Right ventricle myocardium inferior (tissue), 1 donor: ENCODE results near the gene BANP. TPM values are rescaled to one million over a fixed set of nuclear protein-coding genes. Genes with fewer than 3 reads are reported as not detected.
"Not testable (repeated sequence)": the region's sequence is repeated elsewhere in the genome, so short reads cannot be mapped to it uniquely, and the experiment has no call there.

Experiments
- ATAC-seq: fragments of 200-7000 bp; cut with Tn5 transposase; one replicate; pipeline ENCODE4 v1.9.1; 2020; ENCODE audit warnings: mild to moderate bottlenecking, moderate library complexity
- DNase-seq: peaks from one replicate; pipeline ENCODE4 v3.0.0; 2021; ENCODE audit errors: missing footprints
- intact Hi-C: fragments of 100-400 bp; cut with DNase I; formaldehyde crosslinking; loops from one replicate; pipeline ENCODE4 v1.11.0; 2022
- total RNA-seq: library from RNA; stranded (reverse); fragmentation: NEBNext Ultra II Directional; extraction: Animal tissue kit (Norgen Biotek cat#: 25700); gene quantifications from one replicate; pipeline ENCODE4 v1.2.1, GENCODE V29; 2021
- donor health status: DM: no; HTN: yes; CAD: no; lungs with severe emphysema.

The BANP gene
- total RNA-seq, 1 donor from 2014 or later: 12.8 TPM

- ATAC-seq, DNase-seq, intact Hi-C loops: not testable (repeated sequence)
Measured at GRCh38 chr16:88019041-88019820, 68.0 kb downstream of the BANP start.

DNA sequence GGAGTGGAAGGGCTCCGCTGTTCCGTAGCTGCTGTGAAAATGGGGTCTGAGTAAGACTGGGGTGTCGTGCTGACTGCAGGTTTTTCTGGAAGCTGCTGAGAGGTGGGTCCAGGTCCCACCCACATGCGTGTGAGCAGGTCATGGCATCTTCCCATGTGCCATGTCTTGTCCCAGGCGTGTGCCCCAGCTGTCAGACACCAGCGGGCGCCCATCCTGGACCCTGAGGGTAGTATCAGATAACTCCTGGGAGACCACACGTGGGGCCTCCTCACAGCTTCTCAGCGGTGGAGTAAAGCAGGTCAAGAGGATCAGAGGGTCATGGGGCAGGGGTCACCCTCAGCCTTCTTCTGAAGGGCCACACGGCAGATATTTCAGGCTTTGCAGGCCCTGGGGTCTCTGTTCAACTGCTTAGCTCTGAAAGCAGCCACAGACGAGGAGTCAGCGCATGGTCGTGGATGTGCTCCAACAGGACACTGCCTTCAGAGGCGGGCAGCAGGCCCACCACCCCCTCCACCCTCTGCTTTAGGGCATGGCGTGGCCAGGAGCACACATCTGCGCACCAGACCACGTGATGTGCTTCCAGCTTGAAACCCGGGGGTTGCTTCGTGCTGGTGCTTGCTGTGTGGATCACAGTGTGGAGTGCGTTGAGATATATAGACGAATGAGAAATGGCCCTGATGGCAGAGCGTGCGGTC is 68.7 kb downstream of the BANP start:
- DNase-seq (peak; percentile 71), ATAC-seq (no peak)
- intact Hi-C loops: no loop called here

GRCh38 chr16:88020516-88020885 is 69.3 kb downstream of the BANP start:
- intact Hi-C loops: no loop called here
- DNase-seq (peak; percentile 60), ATAC-seq (no peak)

- ATAC-seq, intact Hi-C loops: not testable (repeated sequence)
- peak; percentile 59 for DNase-seq
Measured at GRCh38 chr16:88021041-88021970, 70.1 kb downstream of the BANP start.

GRCh38 chr16:88022076-88023042 is 71.1 kb downstream of the BANP start:
- intact Hi-C loops: no loop called here
- no peak for ATAC-seq

GRCh38 chr16:88023366-88023765 is 72.1 kb downstream of the BANP start:
- no peak for ATAC-seq
- intact Hi-C loops: no loop called here
- peak; percentile 34 for DNase-seq

More at GRCh38 chr16:88022076-88023042, 71.1 kb downstream of the BANP start:
- peak; percentile 58 for DNase-seq

DNA sequence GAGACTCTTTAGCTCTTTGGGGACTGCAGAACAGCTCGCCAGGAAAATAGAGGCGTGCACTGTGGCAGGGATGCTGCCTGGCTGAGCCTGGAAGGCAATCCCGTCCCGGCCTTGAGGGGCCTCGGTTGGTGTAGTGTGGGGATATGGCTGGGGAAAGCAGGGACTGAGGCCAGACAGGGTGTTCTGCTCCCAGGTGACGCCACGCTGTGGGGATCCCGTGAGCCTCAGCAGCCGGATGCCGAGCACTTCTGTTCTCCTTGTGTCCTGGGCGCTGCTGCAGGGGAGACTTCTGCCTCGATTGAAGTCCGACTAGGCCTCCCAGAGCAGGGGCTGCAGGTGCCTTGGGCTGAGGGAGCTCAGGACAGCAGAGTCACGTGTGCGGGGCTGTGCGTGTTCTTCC is 72.6 kb downstream of the BANP start:
- ATAC-seq (no peak), DNase-seq (no peak)
- intact Hi-C loops: no loop called here

DNA sequence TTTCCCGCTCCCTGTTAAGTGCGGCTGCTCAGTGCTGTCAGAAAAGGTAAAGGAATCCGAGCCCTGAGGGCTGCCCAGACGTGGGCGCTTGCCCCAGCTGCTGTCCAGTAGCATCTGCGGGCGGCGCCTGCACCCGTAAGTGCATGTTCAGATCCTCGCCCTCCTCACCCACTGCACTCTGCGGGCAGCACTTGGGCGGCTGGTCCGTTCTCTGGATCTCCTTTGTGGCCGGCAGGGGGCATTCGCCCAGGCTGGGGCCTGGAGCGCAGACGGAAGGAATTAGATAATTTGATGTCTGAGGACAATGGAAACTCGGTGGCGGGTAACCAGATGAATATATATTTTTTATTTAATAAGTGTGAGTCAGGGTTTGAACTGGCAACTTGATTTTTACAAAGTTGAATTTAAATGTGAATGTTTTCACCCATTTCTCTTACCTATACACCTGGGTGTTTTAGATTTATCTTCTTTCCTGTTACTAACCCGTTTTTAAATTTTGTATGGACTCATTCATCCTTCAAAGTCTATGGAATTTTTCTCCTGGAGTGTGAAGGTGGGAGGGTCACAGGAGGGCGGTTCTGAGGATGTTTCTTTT is 73.4 kb downstream of the BANP start:
- DNase-seq, intact Hi-C loops: not testable (repeated sequence)
- peak; percentile 62 for ATAC-seq

GRCh38 chr16:88025086-88025492 is 73.9 kb downstream of the BANP start:
- intact Hi-C loops, DNase-seq: not testable (repeated sequence)
- peak; percentile 64 for ATAC-seq

- intact Hi-C loops, ATAC-seq, DNase-seq: not testable (repeated sequence)
Measured at GRCh38 chr16:88025828-88026555, 74.8 kb downstream of the BANP start.

DNA sequence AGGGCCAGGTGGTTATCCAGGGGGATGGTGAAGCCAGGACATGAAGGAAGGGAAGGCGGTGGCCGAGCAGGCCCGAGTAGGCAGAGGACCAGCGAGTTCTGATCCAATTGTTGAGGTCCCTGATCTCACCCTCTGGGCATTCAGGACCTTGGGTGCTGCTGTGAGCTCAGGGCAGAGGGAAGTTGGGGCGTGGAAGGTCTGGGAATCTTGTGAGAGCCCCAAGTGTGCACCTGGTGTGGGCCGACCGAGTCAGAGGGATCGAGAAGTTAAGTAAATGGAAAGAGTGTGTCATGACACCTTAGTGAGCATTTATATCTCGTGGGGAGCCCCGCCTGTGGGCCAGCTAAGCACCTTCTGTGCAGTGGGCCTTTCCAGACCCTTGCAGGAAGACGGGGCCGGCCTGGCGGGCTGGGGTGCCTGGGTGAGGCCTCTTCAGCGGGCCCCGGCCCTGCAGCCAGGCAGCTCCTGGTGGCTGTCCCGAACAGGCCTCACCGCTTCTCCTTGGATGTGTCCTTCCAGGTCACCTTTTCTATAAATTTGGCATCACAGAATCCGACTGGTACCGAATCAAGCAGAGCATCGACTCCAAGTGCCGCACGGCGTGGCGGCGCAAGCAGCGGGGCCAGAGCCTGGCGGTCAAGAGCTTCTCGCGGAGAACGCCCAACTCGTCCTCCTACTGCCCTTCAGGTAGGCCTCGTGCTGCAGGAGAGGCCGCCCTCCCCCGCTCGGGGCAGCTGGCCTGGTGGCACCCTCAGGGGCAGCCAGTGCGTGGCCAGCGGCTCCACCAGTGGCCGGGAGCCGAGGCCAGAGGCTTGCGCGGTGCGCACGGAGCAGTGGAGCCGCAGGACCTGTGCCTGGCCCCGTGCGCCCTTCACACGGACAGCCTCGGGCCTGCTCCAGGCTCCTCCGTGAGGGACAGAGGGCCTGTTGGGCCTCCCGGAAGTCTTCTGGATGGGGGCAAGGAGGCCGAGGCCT is 76.0 kb downstream of the BANP start:
- intact Hi-C loops: no loop called here
- peak; percentile 47 for DNase-seq
- no peak for ATAC-seq

DNA sequence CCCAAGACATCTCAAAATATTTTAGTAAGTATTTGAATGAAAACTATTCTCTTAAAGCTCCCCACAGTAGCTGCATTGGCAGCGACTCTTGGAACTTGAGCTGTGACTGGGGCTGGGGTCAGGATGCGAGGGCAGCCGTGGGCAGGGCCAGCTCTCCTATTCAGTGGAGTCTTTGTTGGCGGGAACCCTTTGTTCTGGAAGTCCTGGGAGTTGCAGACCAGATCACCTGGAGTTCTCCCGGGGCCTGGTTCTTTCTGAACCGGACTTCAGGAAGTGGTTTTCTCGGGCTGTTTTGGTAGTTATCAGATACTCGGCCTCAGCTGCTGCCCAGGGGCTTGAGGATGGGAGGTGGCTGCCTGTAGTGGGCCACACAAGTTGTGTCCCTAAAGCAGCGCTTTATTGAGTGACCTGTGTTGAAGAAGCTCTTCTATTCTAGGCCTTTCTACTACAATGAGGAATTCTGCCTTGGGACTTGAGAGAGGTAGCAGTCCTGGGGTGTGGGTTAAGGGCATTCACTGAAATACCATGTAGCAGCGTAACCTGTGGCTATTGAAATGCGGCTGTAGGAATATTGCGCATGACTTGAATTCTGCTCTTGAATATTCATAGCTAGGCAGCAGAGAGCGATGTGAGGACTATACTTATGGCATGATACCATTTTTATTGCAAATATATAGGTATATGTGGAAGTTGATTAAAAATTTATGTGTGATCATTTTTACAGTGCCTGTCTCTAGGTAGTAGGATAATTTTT is 77.1 kb downstream of the BANP start:
- ATAC-seq, DNase-seq, intact Hi-C loops: not testable (repeated sequence)

DNA sequence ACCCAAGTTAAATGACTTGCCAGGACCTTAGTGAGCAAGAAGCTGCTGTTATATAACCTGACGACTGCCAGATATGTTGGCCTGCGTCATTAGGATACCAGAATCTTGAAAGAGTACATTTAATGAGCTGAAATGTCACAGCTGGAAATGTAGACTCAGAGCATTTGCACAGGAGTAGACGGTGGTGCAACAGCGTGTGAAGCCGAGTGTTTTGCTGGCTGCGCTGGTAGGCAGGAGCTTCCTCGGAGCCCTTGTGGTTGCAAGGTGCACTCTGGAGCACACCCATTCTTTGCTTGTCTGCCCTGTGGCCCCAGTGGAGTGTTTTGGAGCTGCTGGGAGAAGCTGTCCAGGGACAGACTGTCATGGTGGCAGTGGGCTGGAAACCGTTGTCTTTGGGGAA is 79.3 kb downstream of the BANP start:
- intact Hi-C loops: no loop called here

DNA sequence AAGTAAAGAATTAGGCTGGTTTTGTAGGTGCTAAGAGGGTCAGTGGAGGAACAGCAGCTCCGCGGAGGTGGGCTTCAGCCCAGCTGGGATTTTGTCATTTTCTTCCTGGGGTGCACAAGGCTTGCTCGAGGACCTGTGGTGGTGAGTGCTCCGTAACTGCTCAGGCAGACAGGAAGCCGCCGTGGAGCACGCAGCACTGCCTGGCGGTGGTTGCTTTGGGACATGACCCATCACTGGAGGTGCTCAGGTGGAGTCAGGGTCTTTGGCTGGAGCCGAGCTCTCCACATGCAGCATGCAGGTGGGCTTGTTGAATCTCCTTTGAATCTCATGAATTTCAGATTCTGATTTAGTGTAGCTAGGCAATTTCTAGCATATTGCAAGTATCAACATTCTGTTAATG is 79.7 kb downstream of the BANP start:
- intact Hi-C loops, DNase-seq, ATAC-seq: not testable (repeated sequence)

More for the DNA sequence above, 79.3 kb downstream of the BANP start:
- ATAC-seq (peak; percentile 61), DNase-seq (no peak)
